ENCODE results near the gene NLK. TPM values are rescaled to one million over a fixed set of nuclear protein-coding genes. Genes with fewer than 3 reads are reported as not detected.
A peak's percentile ranks its signal among the peaks of the same experiment; 100 is the strongest.

NLK gene
- total and polyA plus RNA-seq, 4 experiments from 2014 or later, result 1.2 to 14.0 (median 7.8) TPM

- CTCF ChIA-PET (ENCODE audit: partially characterized antibody), result no interaction called here
- Mint-ChIP-seq H3K4me1 (peaks cover 22 to 35% (median 27%) of the 10 kb centered on the region in 4 donors), H3K27ac (peak overlapping the region in 3 of 7 donors; percentile 17 to 58 (median 40))
Measured at GRCh38 chr17:28055546-28056275, 13.2 kb downstream of the NLK start.

DNA sequence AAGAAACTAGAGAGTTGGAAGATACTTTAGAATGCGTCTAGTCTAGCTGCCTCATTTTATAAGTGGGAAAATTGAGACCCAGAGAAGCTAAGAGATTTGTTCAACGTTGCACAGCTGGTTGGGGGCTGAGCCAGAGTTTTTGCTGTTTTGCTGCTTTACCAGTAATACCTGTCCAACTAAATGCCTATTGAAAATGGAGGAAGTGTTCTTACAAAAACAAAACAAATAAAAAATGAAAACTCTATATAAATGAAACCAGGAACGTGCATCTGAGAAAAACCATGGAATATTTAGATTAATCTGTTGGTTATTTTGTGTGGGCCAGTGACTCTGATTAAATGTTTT is 13.8 kb downstream of the NLK start:
- H3K4me1 ChIP-seq (ENCODE audit: insufficient read depth, low read length), result peaks cover 43% of the 10 kb centered on the region
- CTCF ChIA-PET (ENCODE audit: partially characterized antibody), result no interaction called here

More at GRCh38 chr17:28055546-28056275, 13.2 kb downstream of the NLK start:
- Histone ChIP-seq H3K9me3 (ENCODE audit: control insufficient read depth in 1 of 2, low read length in 2 of 2) (no peaks in the 10 kb centered on the region), H3K4me1 (ENCODE audit: insufficient read depth, low read length) (peaks cover 43% of the 10 kb centered on the region), H3K27ac (ENCODE audit: low read depth, low read length) (no peak overlapping the region), H3K4me3 (ENCODE audit: low read length in 2 of 2) (no peak overlapping the region), H3K27me3 (ENCODE audit: insufficient read depth, low read length) (no peaks in the 10 kb centered on the region), H3K36me3 (ENCODE audit: insufficient read depth, low read length) (no peaks in the 10 kb centered on the region)
- DNase-seq, result no peak
- peak overlapping the region in 2 of 8 donors; percentile 34 to 64 for H3K4me3 Mint-ChIP-seq
- no peaks in the 10 kb centered on the region for H3K9me3 Mint-ChIP-seq
- POLR2A ChIA-PET (ENCODE audit: partially characterized antibody), result interaction anchor here (0.6 to 0.9 kb wide), 3 partner anchors 11 to 316 kb away, joined by 3 read pairs; partner anchors contain the start of gene SARM1
- no peaks in the 10 kb centered on the region for H3K27me3 Mint-ChIP-seq
- intact Hi-C loops (cut with micrococcal nuclease), result no loop called here
- peaks cover 0 to 6% of the 10 kb centered on the region in 2 donors for H3K36me3 Mint-ChIP-seq

DNA sequence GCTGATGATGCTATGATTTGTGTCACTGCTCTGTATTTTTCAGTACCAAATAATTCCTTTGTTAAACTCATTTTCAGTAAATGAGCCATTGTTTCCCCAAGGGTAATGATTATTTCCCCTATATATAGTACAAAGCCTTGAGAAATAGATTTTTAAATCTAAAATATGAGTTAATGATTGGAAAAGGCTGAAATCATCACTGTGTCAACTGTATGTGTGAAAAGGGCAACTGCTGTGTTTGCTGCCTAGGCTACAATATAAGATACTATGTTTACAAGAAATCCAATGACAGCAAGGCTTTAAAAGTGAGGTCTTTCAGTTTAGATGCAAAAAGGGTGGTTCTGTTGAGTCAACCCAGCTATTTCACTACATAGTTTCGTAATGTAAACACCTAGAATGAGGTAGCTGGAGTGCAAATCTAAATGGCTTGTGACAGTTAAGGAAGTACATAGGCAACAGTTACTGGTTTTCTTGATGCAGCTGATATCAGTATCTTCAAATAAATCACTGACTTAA is 15.3 kb downstream of the NLK start:
- peaks cover 41% of the 10 kb centered on the region for H3K4me1 ChIP-seq (ENCODE audit: insufficient read depth, low read length)
- Mint-ChIP-seq H3K27me3 (no peaks in the 10 kb centered on the region), H3K4me1 (peaks cover 20 to 34% (median 28%) of the 10 kb centered on the region in 4 donors), H3K9me3 (no peaks in the 10 kb centered on the region), H3K4me3 (no peak overlapping the region), H3K27ac (no peak overlapping the region), H3K36me3 (peaks cover 0 to 6% of the 10 kb centered on the region in 2 donors)
- POLR2A ChIA-PET (ENCODE audit: partially characterized antibody), result no interaction called here
- peak in 1 of 5 donors; percentile 24 for DNase-seq
- H3K36me3 ChIP-seq (ENCODE audit: insufficient read depth, low read length), result no peaks in the 10 kb centered on the region
- H3K27ac ChIP-seq (ENCODE audit: low read depth, low read length), result no peak overlapping the region
- CTCF ChIA-PET (ENCODE audit: partially characterized antibody), result interaction anchor here (1.1 kb wide), 1 partner anchor 15 kb away, joined by 4 read pairs; the partner anchor contains the start of gene NLK
- H3K9me3 ChIP-seq (ENCODE audit: control insufficient read depth in 1 of 2, low read length in 2 of 2), result no peaks in the 10 kb centered on the region
- H3K4me3 ChIP-seq (ENCODE audit: low read length in 2 of 2), result no peak overlapping the region
- intact Hi-C loops (cut with micrococcal nuclease), result no loop called here
- no peaks in the 10 kb centered on the region for H3K27me3 ChIP-seq (ENCODE audit: insufficient read depth, low read length)

More for the DNA sequence above, 13.8 kb downstream of the NLK start:
- H3K27me3 ChIP-seq (ENCODE audit: insufficient read depth, low read length), result no peaks in the 10 kb centered on the region
- no peak overlapping the region for H3K4me3 ChIP-seq (ENCODE audit: low read length in 2 of 2)
- H3K36me3 Mint-ChIP-seq, result peaks cover 0 to 6% of the 10 kb centered on the region in 2 donors
- no peaks in the 10 kb centered on the region for H3K9me3 Mint-ChIP-seq
- H3K36me3 ChIP-seq (ENCODE audit: insufficient read depth, low read length), result no peaks in the 10 kb centered on the region
- H3K4me1 Mint-ChIP-seq, result peaks cover 22 to 35% (median 29%) of the 10 kb centered on the region in 4 donors
- POLR2A ChIA-PET (ENCODE audit: partially characterized antibody), result interaction anchor here (0.9 kb wide), 1 partner anchor 18 kb away, joined by 3 read pairs; no protein-coding TSS in a partner anchor
- no peaks in the 10 kb centered on the region for H3K9me3 ChIP-seq (ENCODE audit: control insufficient read depth in 1 of 2, low read length in 2 of 2)
- DNase-seq, result no peak
- no peaks in the 10 kb centered on the region for H3K27me3 Mint-ChIP-seq
- peak overlapping the region in 3 of 7 donors; percentile 26 to 58 (median 40) for H3K27ac Mint-ChIP-seq
- intact Hi-C loops (cut with micrococcal nuclease), result no loop called here
- H3K4me3 Mint-ChIP-seq, result peak overlapping the region in 2 of 8 donors; percentile 34 to 64
- no peak overlapping the region for H3K27ac ChIP-seq (ENCODE audit: low read depth, low read length)

DNA sequence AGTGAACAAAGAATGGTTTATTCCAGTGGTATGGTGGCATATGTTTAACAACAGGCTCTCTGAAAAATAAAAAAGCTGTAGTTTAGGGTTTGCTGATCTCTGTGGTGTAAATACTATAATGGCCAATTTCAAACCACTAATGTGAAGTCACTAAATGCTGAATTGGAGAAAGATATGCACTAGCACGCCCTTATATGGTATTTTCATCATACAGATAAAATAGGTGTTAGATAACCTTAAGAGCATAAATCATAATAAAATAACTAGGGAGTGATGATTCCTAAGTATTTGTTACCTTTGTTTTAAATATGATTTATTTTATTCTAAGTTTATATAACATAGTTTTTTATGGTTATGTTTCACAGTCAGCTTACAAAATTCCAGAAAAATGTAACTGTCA is 17.2 kb downstream of the NLK start:
- Histone ChIP-seq H3K4me3 (ENCODE audit: low read length in 2 of 2) (no peak overlapping the region), H3K27ac (ENCODE audit: low read depth, low read length) (no peak overlapping the region), H3K27me3 (ENCODE audit: insufficient read depth, low read length) (no peaks in the 10 kb centered on the region), H3K36me3 (ENCODE audit: insufficient read depth, low read length) (no peaks in the 10 kb centered on the region), H3K9me3 (ENCODE audit: control insufficient read depth in 1 of 2, low read length in 2 of 2) (no peaks in the 10 kb centered on the region), H3K4me1 (ENCODE audit: insufficient read depth, low read length) (peaks cover 32% of the 10 kb centered on the region)
- intact Hi-C loops (cut with micrococcal nuclease), result no loop called here
- Mint-ChIP-seq H3K36me3 (peaks cover 0 to 6% of the 10 kb centered on the region in 2 donors), H3K27me3 (no peaks in the 10 kb centered on the region), H3K9me3 (no peaks in the 10 kb centered on the region), H3K4me3 (no peak overlapping the region), H3K4me1 (peaks cover 18 to 34% (median 27%) of the 10 kb centered on the region in 4 donors), H3K27ac (no peak overlapping the region)
- ChIA-PET CTCF (ENCODE audit: partially characterized antibody) (interaction anchor here (1.1 kb wide), 1 partner anchor 17 kb away, joined by 3 read pairs; no protein-coding TSS in a partner anchor), POLR2A (ENCODE audit: partially characterized antibody) (no interaction called here)
- no peak for DNase-seq

- POLR2A ChIA-PET (ENCODE audit: partially characterized antibody), result no interaction called here
- no peaks in the 10 kb centered on the region for H3K9me3 ChIP-seq (ENCODE audit: control insufficient read depth in 1 of 2, low read length in 2 of 2)
- no peaks in the 10 kb centered on the region for H3K36me3 ChIP-seq (ENCODE audit: insufficient read depth, low read length)
- Mint-ChIP-seq H3K9me3 (no peaks in the 10 kb centered on the region), H3K27ac (peak overlapping the region in 2 of 7 donors; percentile 2 to 50), H3K4me3 (peak overlapping the region in 2 of 8 donors; percentile 5 to 28), H3K36me3 (peaks cover 0 to 8% of the 10 kb centered on the region in 2 donors), H3K4me1 (peaks cover 19 to 28% (median 21%) of the 10 kb centered on the region in 4 donors), H3K27me3 (no peaks in the 10 kb centered on the region)
- no peak overlapping the region for H3K4me3 ChIP-seq (ENCODE audit: low read length in 2 of 2)
- intact Hi-C loops (cut with micrococcal nuclease), result no loop called here
- no peak overlapping the region for H3K27ac ChIP-seq (ENCODE audit: low read depth, low read length)
- no peak for DNase-seq
- CTCF ChIA-PET (ENCODE audit: partially characterized antibody), result interaction anchor here (1.3 kb wide), 1 partner anchor 15 kb away, joined by 3 read pairs; no protein-coding TSS in a partner anchor
- H3K27me3 ChIP-seq (ENCODE audit: insufficient read depth, low read length), result no peaks in the 10 kb centered on the region
- peaks cover 11% of the 10 kb centered on the region for H3K4me1 ChIP-seq (ENCODE audit: insufficient read depth, low read length)
Measured at GRCh38 chr17:28065706-28066105, 23.2 kb downstream of the NLK start.

DNA sequence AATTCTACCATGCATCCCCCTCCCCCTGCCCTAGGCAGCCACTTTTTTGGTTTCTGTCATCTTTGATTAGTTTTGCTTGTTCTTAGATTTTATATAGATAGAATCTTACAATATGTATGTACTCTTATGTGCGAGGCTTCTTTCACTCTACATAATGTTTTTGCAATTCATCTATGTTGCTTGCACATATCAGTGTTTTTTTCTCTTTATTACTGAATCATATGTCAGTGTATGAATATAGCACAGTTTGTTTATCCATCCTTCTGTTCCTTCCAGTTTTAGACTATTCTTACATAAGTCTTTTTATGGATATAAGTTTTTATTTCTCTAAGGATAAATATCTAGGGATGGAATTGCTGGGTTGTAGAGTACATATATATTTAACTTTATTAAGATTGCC is 26.6 kb downstream of the NLK start:
- Histone ChIP-seq H3K36me3 (ENCODE audit: insufficient read depth, low read length) (no peaks in the 10 kb centered on the region), H3K27me3 (ENCODE audit: insufficient read depth, low read length) (no peaks in the 10 kb centered on the region), H3K4me1 (ENCODE audit: insufficient read depth, low read length) (peaks cover 33% of the 10 kb centered on the region), H3K4me3 (ENCODE audit: low read length in 2 of 2) (no peak overlapping the region), H3K9me3 (ENCODE audit: control insufficient read depth in 1 of 2, low read length in 2 of 2) (no peaks in the 10 kb centered on the region), H3K27ac (ENCODE audit: low read depth, low read length) (no peak overlapping the region)
- DNase-seq, result no peak
- CTCF ChIA-PET (ENCODE audit: partially characterized antibody), result no interaction called here
- Mint-ChIP-seq H3K27ac (no peak overlapping the region), H3K9me3 (peaks cover 0 to 8% (median 2%) of the 10 kb centered on the region in 8 donors), H3K27me3 (no peaks in the 10 kb centered on the region), H3K4me1 (peaks cover 28 to 40% (median 37%) of the 10 kb centered on the region in 4 donors), H3K36me3 (peaks cover 8 to 20% of the 10 kb centered on the region in 2 donors), H3K4me3 (no peak overlapping the region)
- POLR2A ChIA-PET (ENCODE audit: partially characterized antibody), result no interaction called here
- intact Hi-C loops (cut with micrococcal nuclease), result no loop called here

- Histone ChIP-seq H3K9me3 (ENCODE audit: control insufficient read depth in 1 of 2, low read length in 2 of 2) (no peaks in the 10 kb centered on the region), H3K4me1 (ENCODE audit: insufficient read depth, low read length) (peaks cover 34% of the 10 kb centered on the region), H3K27ac (ENCODE audit: low read depth, low read length) (no peak overlapping the region), H3K36me3 (ENCODE audit: insufficient read depth, low read length) (no peaks in the 10 kb centered on the region), H3K27me3 (ENCODE audit: insufficient read depth, low read length) (no peaks in the 10 kb centered on the region), H3K4me3 (ENCODE audit: low read length in 2 of 2) (no peak overlapping the region)
- H3K4me1 Mint-ChIP-seq, result peaks cover 26 to 43% (median 38%) of the 10 kb centered on the region in 4 donors
- peak overlapping the region in 3 of 8 donors; percentile 37 to 65 (median 63) for H3K4me3 Mint-ChIP-seq
- peaks cover 8 to 20% of the 10 kb centered on the region in 2 donors for H3K36me3 Mint-ChIP-seq
- POLR2A ChIA-PET (ENCODE audit: partially characterized antibody), result interaction anchor here (0.6 to 1.5 kb wide), 2 partner anchors 23 to 144 kb away, joined by 3 to 5 read pairs; no protein-coding TSS in a partner anchor
- H3K9me3 Mint-ChIP-seq, result peaks cover 0 to 8% (median 2%) of the 10 kb centered on the region in 8 donors
- CTCF ChIA-PET (ENCODE audit: partially characterized antibody), result no interaction called here
- no peaks in the 10 kb centered on the region for H3K27me3 Mint-ChIP-seq
- DNase-seq, result no peak
- peak overlapping the region in 3 of 7 donors; percentile 50 to 89 (median 86) for H3K27ac Mint-ChIP-seq
- intact Hi-C loops (cut with micrococcal nuclease), result no loop called here
Measured at GRCh38 chr17:28071179-28071578, 28.7 kb downstream of the NLK start.

Measured in CD4-positive, alpha-beta memory T cell (primary cell).